ENCODE data around the gene PARD3. TPM values are rescaled to one million over a fixed set of nuclear protein-coding genes. Genes with fewer than 3 reads are reported as not detected.

Gene PARD3
- total and polyA plus RNA-seq, 2 donors from 2014 or later, result 21.1 to 47.5 TPM

GRCh38 chr10:34628174-34628796, 186.8 kb downstream of the PARD3 start:
- H3K9ac ChIP-seq (ENCODE audit: low read length in 3 of 3), result no peak overlapping the region
- H3K36me3 ChIP-seq (ENCODE audit: control insufficient read depth in 2 of 3, insufficient read depth in 3 of 3, low read length in 3 of 3), result no peaks in the 10 kb centered on the region
- H3K27me3 ChIP-seq (ENCODE audit: control insufficient read depth, insufficient read depth, low read length), result no peaks in the 10 kb centered on the region
- peaks cover 0 to 2% (median 0%) of the 10 kb centered on the region in 3 donors for H3K4me1 ChIP-seq (ENCODE audit: control insufficient read depth in 2 of 3, insufficient read depth in 2 of 3, low read depth in 1 of 3, low read length in 3 of 3)
- DNase-seq, result peak in 1 of 5 donors; percentile 81
- H3K27ac ChIP-seq (ENCODE audit: low read depth in 2 of 2, low read length in 2 of 2), result no peak overlapping the region
- H3K4me3 ChIP-seq (ENCODE audit: low read length in 3 of 3), result no peak overlapping the region
- intact Hi-C loops (cut with DNase I), result no loop called here
- no peak for TF ChIP-seq CTCF (IDR thresholded peaks at IDR 0.05; ENCODE audit: borderline replicate concordance, extremely low read depth, insufficient read depth)
- H3K9me3 ChIP-seq (ENCODE audit: control insufficient read depth in 2 of 3, insufficient read depth in 1 of 3, low read length in 3 of 3), result no peaks in the 10 kb centered on the region
- no peak for FAIRE-seq

GRCh38 chr10:34627741-34628140, 187.4 kb downstream of the PARD3 start:
- H3K36me3 ChIP-seq (ENCODE audit: control insufficient read depth in 2 of 3, insufficient read depth in 3 of 3, low read length in 3 of 3), result no peaks in the 10 kb centered on the region
- DNase-seq, result no peak
- no peaks in the 10 kb centered on the region for H3K9me3 ChIP-seq (ENCODE audit: control insufficient read depth in 2 of 3, insufficient read depth in 1 of 3, low read length in 3 of 3)
- TF ChIP-seq CTCF (IDR thresholded peaks at IDR 0.05; ENCODE audit: borderline replicate concordance, extremely low read depth, insufficient read depth), result no peak
- H3K4me3 ChIP-seq (ENCODE audit: low read length in 3 of 3), result no peak overlapping the region
- H3K27me3 ChIP-seq (ENCODE audit: control insufficient read depth, insufficient read depth, low read length), result no peaks in the 10 kb centered on the region
- FAIRE-seq, result no peak
- intact Hi-C loops (cut with DNase I), result no loop called here
- H3K9ac ChIP-seq (ENCODE audit: low read length in 3 of 3), result no peak overlapping the region
- H3K27ac ChIP-seq (ENCODE audit: low read depth in 2 of 2, low read length in 2 of 2), result no peak overlapping the region
- H3K4me1 ChIP-seq (ENCODE audit: control insufficient read depth in 2 of 3, insufficient read depth in 2 of 3, low read depth in 1 of 3, low read length in 3 of 3), result peaks cover 0 to 2% (median 0%) of the 10 kb centered on the region in 3 donors

- H3K27me3 ChIP-seq (ENCODE audit: control insufficient read depth, insufficient read depth, low read length), result no peaks in the 10 kb centered on the region
- peaks cover 0 to 2% (median 0%) of the 10 kb centered on the region in 3 donors for H3K4me1 ChIP-seq (ENCODE audit: control insufficient read depth in 2 of 3, insufficient read depth in 2 of 3, low read depth in 1 of 3, low read length in 3 of 3)
- intact Hi-C loops (cut with DNase I), result no loop called here
- no peak overlapping the region for H3K9ac ChIP-seq (ENCODE audit: low read length in 3 of 3)
- no peak for FAIRE-seq
- no peaks in the 10 kb centered on the region for H3K36me3 ChIP-seq (ENCODE audit: control insufficient read depth in 2 of 3, insufficient read depth in 3 of 3, low read length in 3 of 3)
- no peak for DNase-seq
- no peak overlapping the region for H3K27ac ChIP-seq (ENCODE audit: low read depth in 2 of 2, low read length in 2 of 2)
- no peak overlapping the region for H3K4me3 ChIP-seq (ENCODE audit: low read length in 3 of 3)
- no peaks in the 10 kb centered on the region for H3K9me3 ChIP-seq (ENCODE audit: control insufficient read depth in 2 of 3, insufficient read depth in 1 of 3, low read length in 3 of 3)
- TF ChIP-seq CTCF (IDR thresholded peaks at IDR 0.05; ENCODE audit: borderline replicate concordance, extremely low read depth, insufficient read depth), result no peak
Measured at GRCh38 chr10:34627331-34627730, 187.8 kb downstream of the PARD3 start.

Measured in kidney (tissue), 14 donors.